HG03135 (cell line): ENCODE measurements around the gene LAMA5.

Experiments
- ATAC-seq: cut with Tn5 transposase; IDR thresholded peaks from one replicate; pipeline ENCODE4 v1.9.1; 2021; ENCODE audit warnings: mild to moderate bottlenecking, moderate library complexity; ENCODE audit not compliant: unreplicated experiment

The LAMA5 gene

DNA sequence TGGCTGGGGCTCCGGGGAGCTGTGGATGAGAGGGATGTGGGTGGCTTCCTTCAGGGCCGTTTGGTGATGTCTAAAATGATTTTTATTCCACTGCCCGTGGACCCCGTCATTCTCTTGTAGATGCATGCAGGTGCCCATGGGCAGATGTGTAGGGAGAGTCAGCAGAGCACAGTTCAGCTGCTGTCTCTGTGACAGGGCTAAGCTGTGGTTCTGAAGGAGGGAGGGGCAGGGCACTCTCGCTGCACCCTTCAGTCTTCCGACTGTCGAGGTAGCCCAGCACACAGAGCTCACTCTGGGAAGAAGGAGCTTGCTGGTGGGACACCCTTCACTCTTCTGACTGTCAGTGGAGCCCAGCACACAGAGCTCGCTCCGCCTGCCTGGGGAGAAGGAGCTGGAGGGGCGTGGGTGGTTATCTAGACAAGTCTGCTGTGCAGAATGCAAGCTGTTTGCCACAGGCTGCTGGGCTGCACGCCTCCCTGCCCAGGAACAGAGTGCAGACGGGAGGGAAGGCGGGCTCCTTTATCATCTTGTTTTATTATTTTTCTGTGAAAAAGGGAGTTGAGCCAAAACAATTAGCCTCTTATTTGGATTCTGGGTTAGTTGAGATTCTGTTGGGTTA is 92.7 kb downstream of the LAMA5 start:
- ATAC-seq = no peak

DNA sequence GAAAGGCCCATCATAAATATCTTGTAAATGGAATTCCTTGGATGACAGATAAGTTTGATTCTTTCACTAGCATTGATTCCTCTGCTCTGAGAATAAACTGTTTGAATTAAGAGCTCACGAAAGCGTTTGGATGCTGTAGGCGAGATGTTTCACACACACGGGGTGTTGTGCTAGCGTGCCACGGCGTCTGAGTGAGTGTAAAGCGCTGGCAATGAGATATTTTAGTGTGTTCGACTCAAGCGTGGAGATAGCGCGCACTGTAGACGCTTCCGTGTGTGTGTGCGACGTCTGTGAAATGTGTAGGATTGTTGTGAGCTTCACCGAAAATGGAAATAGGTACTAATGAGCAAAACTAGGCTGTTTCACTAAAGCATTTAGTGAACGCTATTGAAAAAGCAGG is 93.7 kb downstream of the LAMA5 start:
- ATAC-seq = no peak

DNA sequence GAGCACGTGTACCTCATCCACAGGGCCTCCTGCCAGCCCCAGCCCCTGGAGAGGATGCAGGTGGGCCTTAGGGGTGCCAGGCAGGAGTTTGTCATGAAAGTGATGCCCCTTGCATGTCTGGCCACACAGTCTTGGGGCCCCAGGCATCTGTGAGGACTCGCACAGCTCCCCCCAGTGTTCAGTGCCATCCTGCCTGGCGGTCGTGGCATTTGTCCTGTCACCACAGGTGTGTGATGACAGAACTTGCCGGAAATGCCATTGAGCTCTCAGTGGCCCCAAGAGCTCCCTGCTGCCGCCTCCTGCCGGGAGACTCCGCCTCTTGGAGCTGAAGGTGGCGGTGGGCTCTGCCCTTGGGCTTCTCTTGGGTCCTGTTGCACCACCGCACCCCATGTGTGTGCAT is 94.9 kb downstream of the LAMA5 start:
- no peak for ATAC-seq

DNA sequence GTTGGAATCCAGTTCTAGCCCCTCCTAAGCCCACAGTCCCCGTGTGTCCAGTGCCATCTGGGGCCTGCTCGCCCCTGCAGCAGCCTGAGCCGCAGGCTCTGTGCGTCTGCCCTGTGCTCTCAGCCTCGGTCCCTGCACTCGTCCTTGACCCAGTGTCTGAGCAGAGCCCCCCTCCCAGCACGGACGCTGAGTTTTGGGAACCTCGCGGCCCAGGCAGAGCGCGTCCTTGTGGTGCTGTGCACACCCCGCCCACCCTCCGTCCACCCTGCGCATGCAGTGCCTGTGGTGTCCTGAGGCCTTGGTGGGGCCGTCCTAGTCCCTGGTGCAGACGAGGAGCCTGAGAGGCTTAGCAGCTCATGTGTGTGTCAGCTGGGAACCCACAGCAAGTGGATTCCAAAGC is 97.2 kb downstream of the LAMA5 start:
- no peak for ATAC-seq

DNA sequence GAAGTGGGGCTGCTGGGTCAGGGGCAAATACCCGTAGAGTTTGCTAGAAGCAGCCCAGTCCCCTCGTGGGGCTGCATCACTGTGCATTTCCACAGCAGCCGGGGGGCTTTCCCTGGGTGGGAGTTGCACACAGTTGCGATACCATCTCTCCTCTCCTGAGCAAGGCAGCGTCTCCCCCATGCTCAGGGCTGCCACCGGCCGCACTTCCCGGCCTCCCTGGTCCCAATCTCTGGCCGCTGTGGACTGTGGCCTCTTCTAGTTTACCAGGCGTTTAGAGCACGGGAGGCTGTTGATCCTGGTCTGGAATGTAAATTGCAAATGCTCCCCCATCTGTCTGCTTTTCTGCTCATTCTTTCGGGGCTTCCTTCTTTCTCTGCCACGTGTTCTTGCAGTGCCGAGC is 97.7 kb downstream of the LAMA5 start:
- ATAC-seq = no peak

DNA sequence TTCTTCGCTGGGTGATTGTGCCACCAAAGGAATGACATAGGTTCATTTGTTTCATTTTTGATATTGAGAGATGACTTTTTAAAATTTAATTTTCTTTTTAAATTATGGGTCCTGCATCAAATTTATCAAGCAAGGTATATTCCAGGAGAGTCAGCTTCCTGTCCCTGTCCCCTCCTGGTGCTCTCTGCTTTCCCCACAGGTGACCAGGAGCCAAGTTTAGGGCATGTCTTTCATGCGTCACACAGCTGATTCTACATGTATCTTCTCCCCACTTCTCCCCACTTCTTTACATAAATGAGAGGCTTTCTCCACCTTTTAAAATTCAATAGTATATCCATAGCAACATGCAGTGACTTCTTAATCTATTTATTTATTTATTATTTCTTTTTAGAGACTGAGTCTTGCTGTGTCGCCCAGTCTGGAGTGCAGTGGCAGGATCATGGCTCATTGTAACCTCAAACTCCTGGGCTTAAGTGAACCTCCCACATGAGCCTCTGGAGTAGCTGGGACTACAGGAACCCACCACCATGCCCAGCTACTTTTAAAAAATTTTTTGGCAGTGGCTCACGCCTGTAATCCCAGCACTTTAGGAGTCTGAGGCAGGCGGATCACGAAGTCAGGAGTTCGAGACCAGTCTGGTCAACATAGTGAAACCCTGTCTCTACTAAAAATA is 98.7 kb downstream of the LAMA5 start:
- no peak for ATAC-seq

DNA sequence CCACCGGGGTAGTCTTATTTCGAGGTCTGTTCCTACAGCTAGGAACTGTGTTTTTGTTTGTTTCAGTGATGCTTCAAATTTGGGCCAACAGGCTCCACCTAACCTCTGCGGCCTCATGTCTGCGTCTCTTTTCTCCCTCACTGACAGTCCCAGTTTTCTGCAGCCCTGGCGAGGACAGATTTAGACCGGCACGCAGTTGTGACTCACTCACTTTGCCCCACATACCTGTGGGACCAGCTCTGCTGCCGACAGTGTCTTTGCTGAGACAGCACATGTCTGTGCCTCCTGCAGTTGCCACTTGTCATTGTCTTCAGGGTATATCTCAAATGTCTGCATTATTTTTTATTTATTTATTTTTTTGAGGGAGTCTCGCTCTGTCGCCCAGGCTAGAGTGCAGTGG is 99.6 kb downstream of the LAMA5 start:
- ATAC-seq = no peak

DNA sequence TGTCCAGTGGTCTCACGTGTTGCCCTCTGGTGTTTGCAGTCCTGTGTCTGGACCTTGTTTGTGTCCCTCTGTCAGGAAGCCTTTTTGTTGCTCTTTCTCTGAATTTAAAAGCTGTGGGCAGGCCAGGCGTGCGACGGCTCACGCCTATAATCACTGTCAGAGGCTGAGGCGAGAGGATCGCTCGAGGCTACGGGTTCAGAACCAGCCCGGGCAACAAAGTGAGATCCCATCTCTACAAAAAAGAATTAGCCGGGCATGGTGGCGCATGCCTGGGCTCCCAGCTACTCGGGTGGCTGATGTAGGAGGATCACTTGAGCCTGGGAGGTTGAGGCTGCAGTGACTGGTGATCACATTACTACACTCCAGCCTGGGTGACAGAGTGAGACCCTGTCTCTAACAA is 100.3 kb downstream of the LAMA5 start:
- no peak for ATAC-seq

DNA sequence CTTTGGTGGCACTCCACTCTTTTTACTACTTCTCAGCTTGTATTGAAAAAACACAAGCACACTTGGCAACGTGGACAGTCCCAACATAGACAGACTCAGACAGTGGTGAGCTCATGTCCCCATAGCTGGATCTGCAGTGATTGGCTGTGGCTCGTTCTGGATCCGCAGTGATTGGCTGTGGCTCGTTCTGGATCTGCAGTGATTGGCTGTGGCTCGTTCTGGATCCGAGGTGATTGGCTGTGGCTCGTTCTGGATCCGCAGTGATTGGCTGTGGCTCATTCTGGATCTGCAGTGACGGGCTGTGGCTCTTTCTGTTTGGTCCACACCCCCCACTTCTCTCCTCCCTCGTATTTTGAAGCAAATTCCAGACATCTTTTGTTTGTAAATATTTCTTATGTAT is 100.8 kb downstream of the LAMA5 start:
- no peak for ATAC-seq

DNA sequence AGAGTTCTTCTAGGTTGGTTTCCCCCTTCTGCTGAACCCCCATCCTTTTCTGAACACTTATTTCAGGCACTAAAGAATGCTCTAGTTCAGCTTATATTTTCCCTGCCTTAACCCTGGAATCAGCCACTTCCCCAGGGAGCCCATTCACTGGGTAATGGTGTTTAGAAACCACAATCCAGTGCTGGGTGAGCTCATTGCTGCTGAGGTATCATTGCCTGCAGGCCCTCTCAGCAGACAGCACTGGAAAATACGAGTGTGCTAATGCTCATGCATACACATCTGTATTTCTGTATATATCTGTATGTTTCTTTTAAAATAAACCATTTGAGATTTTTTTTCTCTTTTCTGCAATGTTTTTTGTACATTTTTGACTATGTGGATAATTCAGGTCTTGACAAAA is 101.7 kb downstream of the LAMA5 start:
- no peak for ATAC-seq

DNA sequence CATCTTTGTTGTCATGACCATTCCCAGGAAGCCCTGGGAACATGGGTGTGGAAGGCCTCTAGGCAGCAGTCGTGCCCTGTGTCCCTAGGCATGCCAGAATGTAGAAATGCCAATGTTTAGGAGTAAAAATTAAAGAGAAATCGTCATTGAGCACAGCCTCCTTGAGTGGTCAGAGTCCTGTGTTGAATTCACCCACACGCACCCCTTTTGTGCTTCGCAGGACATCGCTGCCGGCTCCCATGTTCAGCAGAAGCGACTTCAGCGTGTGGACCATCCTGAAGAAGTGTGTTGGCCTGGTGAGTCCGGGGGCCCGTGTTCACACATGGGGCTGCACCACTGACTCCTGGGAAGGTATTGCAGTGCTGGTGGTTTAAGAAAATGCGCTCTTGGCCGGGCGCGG is 103.7 kb downstream of the LAMA5 start:
- ATAC-seq = no peak

DNA sequence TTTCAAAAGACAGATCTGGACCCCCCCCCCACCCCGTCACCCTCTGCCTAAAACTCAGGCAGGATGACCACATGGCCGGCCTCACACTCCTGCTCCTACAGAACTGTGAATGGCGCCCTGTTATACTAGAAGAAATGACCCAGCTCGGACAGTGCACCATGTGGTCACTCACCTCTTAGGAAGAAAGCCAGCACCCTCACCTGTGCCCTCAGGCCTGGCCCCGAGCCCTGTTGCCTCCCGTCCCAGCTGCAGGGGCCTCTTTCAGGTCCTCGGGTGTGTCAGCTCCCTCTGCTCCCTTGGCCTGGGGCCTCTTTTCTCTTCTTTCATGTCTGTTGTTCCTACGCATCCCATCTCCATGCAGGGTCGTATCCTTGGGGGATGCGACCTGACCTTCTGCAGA is 105.0 kb downstream of the LAMA5 start:
- ATAC-seq = no peak

DNA sequence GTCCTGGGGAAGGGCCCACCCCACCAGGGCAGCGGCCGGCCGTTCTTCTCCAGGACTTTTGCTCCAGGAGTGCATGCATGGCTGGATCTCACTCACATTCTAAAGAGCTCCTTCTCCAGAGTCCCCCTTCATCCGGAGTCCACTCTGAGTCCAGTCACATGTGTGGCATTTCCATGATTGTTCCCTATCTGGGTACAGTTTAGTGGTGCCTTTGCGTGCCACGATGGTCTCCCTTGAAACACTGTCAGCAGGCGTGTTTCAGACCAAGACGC is 107.9 kb downstream of the LAMA5 start:
- ATAC-seq = no peak
